Measurements from ENCODE around the gene GLT8D2. TPM values are rescaled to one million over a fixed set of nuclear protein-coding genes. Genes with fewer than 3 reads are reported as not detected.

Gene GLT8D2
- total RNA-seq, 2 donors from 2014 or later: 3.1 to 11.2 TPM

DNA sequence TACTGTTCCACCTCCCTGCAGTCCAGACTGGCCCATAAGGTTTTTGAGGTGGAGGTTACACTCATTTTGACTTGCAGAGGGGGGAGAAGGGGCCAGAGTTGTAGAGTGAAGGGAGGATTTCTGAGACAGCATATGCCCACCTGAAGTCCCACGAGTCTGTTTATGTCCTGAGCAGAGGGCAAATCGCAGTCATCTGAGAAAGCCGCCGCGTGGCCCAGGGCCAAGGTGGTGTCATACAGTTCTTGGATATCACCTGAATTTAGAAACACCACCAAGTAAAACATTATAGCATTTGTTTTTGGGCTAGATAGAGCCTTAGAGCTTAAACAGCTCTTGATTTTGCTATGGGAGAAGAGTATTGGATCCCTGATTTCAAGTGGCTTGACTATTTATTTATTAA, 53.4 kb downstream of the GLT8D2 start:
- no peak for DNase-seq (ENCODE audit: low spot score)
- H3K27ac ChIP-seq: no peak overlapping the region

GRCh38 chr12:103994235-103994634, 55.8 kb downstream of the GLT8D2 start:
- WGBS: 95% methylated on average over 4 of the region's 4 CpGs
- Histone ChIP-seq H3K27me3 (replicated peaks; ENCODE audit: insufficient read depth) (no peaks in the 10 kb centered on the region), H3K4me3 (no peak overlapping the region), H3K36me3 (no peaks in the 10 kb centered on the region), H3K4me1 (replicated peaks) (no peaks in the 10 kb centered on the region), H3K27ac (no peak overlapping the region), H3K9me3 (no peaks in the 10 kb centered on the region)
- no peak for DNase-seq (ENCODE audit: low spot score)
- intact Hi-C loops (cut with DNase I): no loop called here
- TF ChIP-seq POLR2A (IDR thresholded peaks at IDR 0.05): no peak
- no peak for TF ChIP-seq POLR2AphosphoS5 (IDR thresholded peaks at IDR 0.05)
- TF ChIP-seq, protein P1, sequence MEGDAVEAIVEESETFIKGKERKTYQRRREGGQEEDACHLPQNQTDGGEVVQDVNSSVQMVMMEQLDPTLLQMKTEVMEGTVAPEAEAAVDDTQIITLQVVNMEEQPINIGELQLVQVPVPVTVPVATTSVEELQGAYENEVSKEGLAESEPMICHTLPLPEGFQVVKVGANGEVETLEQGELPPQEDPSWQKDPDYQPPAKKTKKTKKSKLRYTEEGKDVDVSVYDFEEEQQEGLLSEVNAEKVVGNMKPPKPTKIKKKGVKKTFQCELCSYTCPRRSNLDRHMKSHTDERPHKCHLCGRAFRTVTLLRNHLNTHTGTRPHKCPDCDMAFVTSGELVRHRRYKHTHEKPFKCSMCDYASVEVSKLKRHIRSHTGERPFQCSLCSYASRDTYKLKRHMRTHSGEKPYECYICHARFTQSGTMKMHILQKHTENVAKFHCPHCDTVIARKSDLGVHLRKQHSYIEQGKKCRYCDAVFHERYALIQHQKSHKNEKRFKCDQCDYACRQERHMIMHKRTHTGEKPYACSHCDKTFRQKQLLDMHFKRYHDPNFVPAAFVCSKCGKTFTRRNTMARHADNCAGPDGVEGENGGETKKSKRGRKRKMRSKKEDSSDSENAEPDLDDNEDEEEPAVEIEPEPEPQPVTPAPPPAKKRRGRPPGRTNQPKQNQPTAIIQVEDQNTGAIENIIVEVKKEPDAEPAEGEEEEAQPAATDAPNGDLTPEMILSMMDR (IDR thresholded peaks at IDR 0.05): no peak

More for the DNA sequence above, 53.4 kb downstream of the GLT8D2 start:
- Histone ChIP-seq H3K36me3 (no peaks in the 10 kb centered on the region), H3K4me1 (replicated peaks) (no peaks in the 10 kb centered on the region), H3K4me3 (no peak overlapping the region), H3K27me3 (replicated peaks; ENCODE audit: insufficient read depth) (no peaks in the 10 kb centered on the region), H3K9me3 (no peaks in the 10 kb centered on the region)
- WGBS: 85% methylated on average over 5 of the region's 5 CpGs
- intact Hi-C loops (cut with DNase I): no loop called here
- TF ChIP-seq, protein P1 (IDR thresholded peaks at IDR 0.05): no peak
- TF ChIP-seq POLR2AphosphoS5 (IDR thresholded peaks at IDR 0.05) (no peak), POLR2A (IDR thresholded peaks at IDR 0.05) (no peak)

DNA sequence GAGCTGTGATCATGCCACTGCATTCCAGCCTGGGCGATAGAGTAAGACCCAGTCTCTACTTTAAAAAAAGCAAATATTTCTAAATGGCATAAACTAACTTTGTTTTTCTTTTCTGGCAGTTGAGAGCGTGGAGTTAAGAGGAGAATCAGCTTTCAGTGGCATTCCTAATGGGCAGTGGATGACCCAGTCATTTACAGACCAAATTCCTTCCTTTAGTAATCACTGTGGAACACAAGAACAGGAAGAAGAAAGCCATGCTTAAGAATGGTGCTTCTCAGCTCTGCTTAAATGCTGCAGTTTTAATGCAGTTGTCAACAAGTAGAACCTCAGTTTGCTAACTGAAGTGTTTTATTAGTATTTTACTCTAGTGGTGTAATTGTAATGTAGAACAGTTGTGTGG, 63.2 kb downstream of the GLT8D2 start:
- intact Hi-C loops (cut with DNase I): no loop called here
- 91% methylated on average over 2 of the region's 2 CpGs for WGBS
- no peak overlapping the region for H3K4me3 ChIP-seq
- H3K27ac ChIP-seq: no peak overlapping the region
- TF ChIP-seq POLR2A (IDR thresholded peaks at IDR 0.05): no peak
- TF ChIP-seq, protein P1 (IDR thresholded peaks at IDR 0.05): no peak
- TF ChIP-seq POLR2AphosphoS5 (IDR thresholded peaks at IDR 0.05): no peak
- DNase-seq (ENCODE audit: low spot score): no peak
- no peaks in the 10 kb centered on the region for H3K4me1 ChIP-seq (replicated peaks)
- H3K27me3 ChIP-seq (replicated peaks; ENCODE audit: insufficient read depth): no peaks in the 10 kb centered on the region
- no peaks in the 10 kb centered on the region for H3K9me3 ChIP-seq
- no peaks in the 10 kb centered on the region for H3K36me3 ChIP-seq

DNA sequence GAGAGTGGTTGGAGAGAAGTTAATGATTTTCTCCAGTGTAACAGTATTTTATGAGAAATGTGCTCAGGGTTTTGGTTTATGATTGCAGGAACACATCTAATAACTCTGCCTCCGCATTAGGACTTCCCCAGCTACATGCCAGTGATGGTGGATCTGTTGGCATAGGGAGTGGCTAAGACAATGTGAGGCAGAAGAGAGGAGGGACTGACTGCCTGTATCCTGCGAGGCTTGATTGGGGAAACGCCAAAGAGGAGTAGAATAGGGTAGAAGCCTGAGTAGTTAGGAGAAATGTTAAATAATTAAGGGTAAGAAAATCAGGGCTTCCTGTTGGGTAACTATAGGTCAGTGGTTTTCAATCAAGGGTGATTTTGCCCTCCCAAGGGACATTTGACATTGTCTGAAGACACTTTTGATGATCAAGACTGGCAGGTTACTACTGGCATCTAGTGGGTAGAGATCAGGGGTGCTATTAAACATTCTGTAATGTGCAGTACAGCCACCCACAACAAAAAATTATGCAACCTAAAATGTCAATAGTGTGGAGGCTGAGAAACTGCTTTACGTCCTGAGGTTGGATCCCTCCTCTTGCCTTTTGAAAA, 71.5 kb downstream of the GLT8D2 start:
- WGBS: 95% methylated on average over 4 of the region's 4 CpGs
- Histone ChIP-seq H3K27me3 (replicated peaks; ENCODE audit: insufficient read depth) (no peaks in the 10 kb centered on the region), H3K36me3 (no peaks in the 10 kb centered on the region), H3K9me3 (no peaks in the 10 kb centered on the region), H3K4me3 (no peak overlapping the region), H3K27ac (no peak overlapping the region), H3K4me1 (replicated peaks) (no peaks in the 10 kb centered on the region)
- no peak for DNase-seq (ENCODE audit: low spot score)
- intact Hi-C loops (cut with DNase I): no loop called here
- TF ChIP-seq, protein P1 (IDR thresholded peaks at IDR 0.05): no peak
- TF ChIP-seq POLR2A (IDR thresholded peaks at IDR 0.05) (no peak), POLR2AphosphoS5 (IDR thresholded peaks at IDR 0.05) (no peak)

- 85% methylated on average over 2 of the region's 2 CpGs for WGBS
Measured at GRCh38 chr12:103975368-103975767, 74.6 kb downstream of the GLT8D2 start.

More at GRCh38 chr12:103975368-103975767, 74.6 kb downstream of the GLT8D2 start:
- Histone ChIP-seq H3K9me3 (no peaks in the 10 kb centered on the region), H3K4me1 (replicated peaks) (no peaks in the 10 kb centered on the region), H3K36me3 (no peaks in the 10 kb centered on the region), H3K27ac (no peak overlapping the region), H3K27me3 (replicated peaks; ENCODE audit: insufficient read depth) (no peaks in the 10 kb centered on the region), H3K4me3 (no peak overlapping the region)
- intact Hi-C loops (cut with DNase I): no loop called here
- DNase-seq (ENCODE audit: low spot score): no peak
- TF ChIP-seq, protein P1 (IDR thresholded peaks at IDR 0.05): no peak
- no peak for TF ChIP-seq POLR2AphosphoS5 (IDR thresholded peaks at IDR 0.05)
- TF ChIP-seq POLR2A (IDR thresholded peaks at IDR 0.05): no peak

All from prostate gland (tissue), 2 donors.